OCI-LY3 (cell line): ENCODE data around the gene RAPGEF1.

Source experiments
- H2AFZ ChIP-seq: fragments of 200-600, 300-600 bp; shearing (Covaris generic); 2 replicates; pipeline ENCODE4 v1.6.0; 2014; ENCODE audit warnings: antibody characterized with exemption, low read depth, low read length
- H3K27ac ChIP-seq: fragments of 200-600, 300-600 bp; sonication (generic); 2 replicates; pipeline ENCODE4 v1.5.1; 2014; ENCODE audit warnings: mild to moderate bottlenecking, low read length, moderate library complexity, mixed read lengths
- H3K27me3 ChIP-seq: fragments of 200-600, 300-600 bp; sonication (generic); 2 replicates; pipeline ENCODE4 v1.6.1; 2014; ENCODE audit warnings: low read depth, low read length, mixed read lengths
- H3K36me3 ChIP-seq: fragments of 200-600, 300-600 bp; sonication (generic); replicated peaks from 2 replicates; pipeline ENCODE3; 2014; ENCODE audit warnings: low read depth, low read length, mixed read lengths
- H3K4me1 ChIP-seq: fragments of 300-600, 200-600 bp; sonication (generic); 2 replicates; pipeline ENCODE4 v1.6.1; 2014; ENCODE audit warnings: low read length, mixed read lengths
- H3K4me2 ChIP-seq: fragments of 200-600, 300-600 bp; sonication (generic); 2 replicates; pipeline ENCODE4 v1.6.1; 2014; ENCODE audit warnings: low read length, mixed read lengths
- H3K4me3 ChIP-seq: fragments of 300-600, 200-600 bp; sonication (generic); 2 replicates; pipeline ENCODE4 v1.5.1; 2014; ENCODE audit warnings: antibody characterized with exemption, mild to moderate bottlenecking, low read length, moderate library complexity
- H3K79me2 ChIP-seq: fragments of 300-600, 200-600 bp; shearing (Covaris generic); 2 replicates; pipeline ENCODE4 v1.6.1; 2014; ENCODE audit warnings: mild to moderate bottlenecking, low read length, mixed read lengths
- H3K9ac ChIP-seq: fragments of 300-600, 200-600 bp; shearing (Covaris generic); 2 replicates; pipeline ENCODE4 v1.6.0; 2014; ENCODE audit warnings: mild to moderate bottlenecking, low read length, moderate library complexity
- H3K9me3 ChIP-seq: fragments of 200-600, 300-600 bp; shearing (Covaris generic); 2 replicates; pipeline ENCODE4 v1.6.1; 2014; ENCODE audit warnings: low read length, mixed read lengths; ENCODE audit not compliant: insufficient read depth
- H4K20me1 ChIP-seq: fragments of 200-600, 300-600 bp; sonication (generic); 2 replicates; pipeline ENCODE4 v1.6.1; 2016; ENCODE audit warnings: low read length, mixed read lengths; ENCODE audit not compliant: insufficient read depth
- EZH2phosphoT487 ChIP-seq: fragments of 200-600 bp; shearing (Covaris generic); IDR thresholded peaks from 2 replicates; pipeline ENCODE4 v1.6.1; 2018; ENCODE audit warnings: antibody characterized with exemption, mixed run types, low read depth
- TF ChIP-seq, protein P1 (sequence below): fragments of 200-600, 300-600 bp; sonication (generic); IDR thresholded peaks from 2 replicates; pipeline ENCODE4 v1.5.1; 2014; ENCODE audit warnings: antibody characterized with exemption, low read length, low read depth

RAPGEF1 gene

DNA sequence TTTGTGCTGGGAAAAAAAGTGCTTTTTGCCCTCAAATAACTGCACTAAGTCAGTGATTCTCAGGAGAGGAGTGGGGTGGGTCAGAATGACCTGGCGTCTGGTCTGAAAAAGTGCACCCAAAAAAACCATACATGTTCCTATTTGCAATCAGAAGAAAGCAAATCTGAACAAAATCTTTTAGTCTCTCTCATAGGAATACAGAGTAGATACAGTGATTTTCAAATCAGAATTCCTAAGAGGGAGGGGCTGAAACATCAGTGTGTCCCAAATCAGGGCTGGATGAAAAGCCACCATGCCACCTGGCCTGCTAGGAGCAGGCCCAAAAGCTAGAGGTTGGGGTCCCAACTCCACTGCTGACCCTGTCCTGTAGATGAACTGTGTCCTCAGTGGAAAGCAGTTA is 66.8 kb downstream of the RAPGEF1 start:
- Histone ChIP-seq H3K4me3 (peak overlapping the region; percentile 76), H3K9me3 (no peaks in the 10 kb centered on the region), H4K20me1 (peaks cover 88% of the 10 kb centered on the region), H3K36me3 (peaks cover 52% of the 10 kb centered on the region), H3K4me1 (peaks cover 99% of the 10 kb centered on the region), H3K9ac (peak overlapping the region; percentile 22; the same call in 1 of the 2 replicates), H3K27me3 (no peaks in the 10 kb centered on the region), H3K4me2 (peak overlapping the region; percentile 92), H3K27ac (no peak overlapping the region), H2AFZ (no peak overlapping the region), H3K79me2 (peaks cover 100% of the 10 kb centered on the region)
- TF ChIP-seq, protein P1, sequence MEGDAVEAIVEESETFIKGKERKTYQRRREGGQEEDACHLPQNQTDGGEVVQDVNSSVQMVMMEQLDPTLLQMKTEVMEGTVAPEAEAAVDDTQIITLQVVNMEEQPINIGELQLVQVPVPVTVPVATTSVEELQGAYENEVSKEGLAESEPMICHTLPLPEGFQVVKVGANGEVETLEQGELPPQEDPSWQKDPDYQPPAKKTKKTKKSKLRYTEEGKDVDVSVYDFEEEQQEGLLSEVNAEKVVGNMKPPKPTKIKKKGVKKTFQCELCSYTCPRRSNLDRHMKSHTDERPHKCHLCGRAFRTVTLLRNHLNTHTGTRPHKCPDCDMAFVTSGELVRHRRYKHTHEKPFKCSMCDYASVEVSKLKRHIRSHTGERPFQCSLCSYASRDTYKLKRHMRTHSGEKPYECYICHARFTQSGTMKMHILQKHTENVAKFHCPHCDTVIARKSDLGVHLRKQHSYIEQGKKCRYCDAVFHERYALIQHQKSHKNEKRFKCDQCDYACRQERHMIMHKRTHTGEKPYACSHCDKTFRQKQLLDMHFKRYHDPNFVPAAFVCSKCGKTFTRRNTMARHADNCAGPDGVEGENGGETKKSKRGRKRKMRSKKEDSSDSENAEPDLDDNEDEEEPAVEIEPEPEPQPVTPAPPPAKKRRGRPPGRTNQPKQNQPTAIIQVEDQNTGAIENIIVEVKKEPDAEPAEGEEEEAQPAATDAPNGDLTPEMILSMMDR: no peak
- TF ChIP-seq EZH2phosphoT487: no peak

DNA sequence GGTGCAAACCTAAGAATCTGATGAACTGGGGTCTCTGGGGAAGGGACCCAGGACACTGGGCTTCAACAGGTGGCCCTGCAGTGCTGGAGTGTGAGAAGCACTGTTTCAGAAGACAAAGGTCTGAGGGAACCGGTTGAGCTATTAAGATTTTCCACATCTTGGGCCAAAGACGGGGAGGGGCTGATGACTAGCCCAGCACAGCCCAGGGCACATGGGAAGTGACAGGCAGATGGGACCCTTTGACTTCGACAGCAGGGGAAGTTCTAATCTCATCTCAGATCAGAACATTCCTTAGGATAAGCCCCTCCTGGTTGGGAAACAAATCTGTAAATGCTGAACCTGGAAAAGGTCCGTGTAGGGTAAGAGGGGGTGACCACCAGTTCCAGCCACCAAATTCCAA is 67.4 kb downstream of the RAPGEF1 start:
- H3K4me2 ChIP-seq: 0 out of 2 replicates have a peak overlapping the region, but pooled peaks have one; percentile 92
- peaks cover 56% of the 10 kb centered on the region for H3K36me3 ChIP-seq

DNA sequence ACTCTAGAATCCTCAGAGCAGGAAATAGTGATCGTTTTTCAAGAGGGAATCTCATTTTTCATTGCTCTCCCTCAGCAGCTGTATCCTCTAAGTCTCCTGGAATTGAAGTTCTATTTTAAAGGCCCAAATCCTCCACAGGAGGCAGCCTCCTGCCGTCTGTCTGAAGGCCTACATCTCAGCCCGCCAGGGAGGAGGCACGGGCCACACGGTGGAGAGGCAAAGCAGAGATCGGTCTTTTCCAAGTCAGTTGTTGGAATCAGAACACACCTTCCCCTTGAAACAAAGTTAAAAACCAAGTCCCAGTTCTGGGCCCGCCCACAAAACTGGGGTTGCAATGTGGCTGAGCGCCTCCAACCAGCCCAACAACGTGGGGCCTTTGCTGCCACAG is 68.7 kb downstream of the RAPGEF1 start:
- H3K4me2 ChIP-seq: peak overlapping the region; percentile 51
- H3K36me3 ChIP-seq: peaks cover 58% of the 10 kb centered on the region
- TF ChIP-seq, protein P1: no peak
- no peak for TF ChIP-seq EZH2phosphoT487
- H3K27ac ChIP-seq: peak overlapping the region; percentile 74
- peaks cover 99% of the 10 kb centered on the region for H4K20me1 ChIP-seq
- no peaks in the 10 kb centered on the region for H3K27me3 ChIP-seq
- no peak overlapping the region for H2AFZ ChIP-seq
- no peaks in the 10 kb centered on the region for H3K9me3 ChIP-seq
- no peak overlapping the region for H3K4me3 ChIP-seq
- peaks cover 97% of the 10 kb centered on the region for H3K4me1 ChIP-seq
- peaks cover 100% of the 10 kb centered on the region for H3K79me2 ChIP-seq
- no peak overlapping the region; the same call in 1 of the 2 replicates for H3K9ac ChIP-seq

More for the DNA sequence above, 67.4 kb downstream of the RAPGEF1 start:
- Histone ChIP-seq H3K27me3 (no peaks in the 10 kb centered on the region), H3K27ac (no peak overlapping the region), H3K9ac (no peak overlapping the region), H3K79me2 (peaks cover 100% of the 10 kb centered on the region), H3K4me1 (peaks cover 99% of the 10 kb centered on the region), H3K4me3 (no peak overlapping the region), H4K20me1 (peaks cover 94% of the 10 kb centered on the region), H2AFZ (no peak overlapping the region), H3K9me3 (no peaks in the 10 kb centered on the region)
- TF ChIP-seq, protein P1: no peak
- TF ChIP-seq EZH2phosphoT487: no peak

DNA sequence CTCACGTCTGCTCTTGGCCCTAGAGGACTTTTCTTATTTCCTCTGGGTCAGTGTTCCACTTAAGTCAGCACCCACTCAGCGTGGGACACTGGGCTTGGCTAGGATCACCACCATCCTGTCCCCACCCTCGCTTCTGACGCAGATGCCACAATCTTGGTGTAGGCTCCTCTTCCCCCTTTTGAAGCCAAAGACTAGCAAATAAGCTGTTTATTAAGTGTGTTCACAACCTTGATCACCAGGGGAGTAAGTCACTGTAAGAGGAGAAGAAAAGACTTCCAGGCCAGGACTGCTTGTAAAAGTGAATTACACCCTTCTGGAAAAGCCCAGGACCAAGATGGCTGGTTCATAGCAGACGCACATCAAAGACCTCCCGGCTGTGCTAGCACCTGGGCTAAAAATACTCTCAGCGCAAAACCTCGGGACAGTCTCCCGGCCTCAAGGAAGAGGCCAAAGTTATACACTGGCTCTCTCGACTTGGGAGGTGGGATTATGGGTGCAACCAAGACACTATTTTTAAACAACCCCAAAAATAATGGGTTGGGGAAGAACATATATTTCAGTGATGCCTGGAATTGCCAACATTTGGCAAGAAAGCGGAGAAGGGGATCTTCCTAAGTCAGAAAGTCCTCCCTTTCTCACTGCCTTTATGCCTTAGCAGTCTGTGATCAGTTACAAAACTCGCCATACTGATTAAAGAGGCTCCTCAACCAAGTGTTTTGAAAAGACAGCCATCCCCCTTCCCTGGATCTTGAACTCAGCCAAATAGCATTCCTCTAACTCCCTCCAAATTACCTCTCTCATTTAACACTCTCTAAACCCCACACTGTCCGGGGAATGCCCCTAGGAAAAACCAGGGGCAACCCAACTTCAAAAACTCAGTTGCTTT is 69.4 kb downstream of the RAPGEF1 start:
- H3K36me3 ChIP-seq: peaks cover 53% of the 10 kb centered on the region
- H3K9ac ChIP-seq: peak overlapping the region; percentile 24; the same call in 1 of the 2 replicates
- H3K4me3 ChIP-seq: no peak overlapping the region
- peaks cover 90% of the 10 kb centered on the region for H3K4me1 ChIP-seq
- peaks cover 100% of the 10 kb centered on the region for H3K79me2 ChIP-seq
- peak overlapping the region; percentile 51 for H3K4me2 ChIP-seq
- peak overlapping the region; percentile 74 for H3K27ac ChIP-seq
- no peaks in the 10 kb centered on the region for H3K27me3 ChIP-seq
- H4K20me1 ChIP-seq: peaks cover 99% of the 10 kb centered on the region
- no peaks in the 10 kb centered on the region for H3K9me3 ChIP-seq
- H2AFZ ChIP-seq: no peak overlapping the region
- TF ChIP-seq, protein P1: no peak
- no peak for TF ChIP-seq EZH2phosphoT487
